HL-60 (cell line): ENCODE measurements around the gene VASN.

ENCODE experiments used
- CTCF ChIP-seq: IDR thresholded peaks from one replicate; pipeline ENCODE4 v1.5.1; 2011; ENCODE audit warnings: low read length, control low read depth, inconsistent platforms; ENCODE audit not compliant: insufficient read depth
- GABPA ChIP-seq: IDR thresholded peaks from 2 replicates; pipeline ENCODE4 v1.6.1; 2012; ENCODE audit warnings: low read depth
- POLR2AphosphoS5 ChIP-seq: IDR thresholded peaks from 2 replicates; pipeline ENCODE4 v1.6.1; 2012; ENCODE audit warnings: low read depth
- REST ChIP-seq: IDR thresholded peaks from 2 replicates; pipeline ENCODE4 v1.6.1; 2012; ENCODE audit warnings: low read depth; ENCODE audit not compliant: insufficient replicate concordance

GRCh38 chr16:4356820-4357219 lies 14.8 kb upstream of the VASN start:
- TF ChIP-seq CTCF (no peak), GABPA (no peak), POLR2AphosphoS5 (no peak), REST (no peak)
